ENCODE measurements around the gene TM4SF18. TPM values are rescaled to one million over a fixed set of nuclear protein-coding genes. Genes with fewer than 3 reads are reported as not detected.
"Not testable (repeated sequence)": the region's sequence is repeated elsewhere in the genome, so short reads cannot be mapped to it uniquely, and the experiment has no call there.

Gene TM4SF18
- 0.08 and 0.39 TPM in 2 replicates for total RNA-seq (2014; rRNA removed; shearing (Covaris generic))

GRCh38 chr3:149333176-149333859 is at the start of gene TM4SF18:
Gene TM4SF18 (minus strand): TSS chr3:149333636. CDS start chr3:149333382, 254 bp downstream.
- no peak for DNase-seq (ENCODE audit: low spot score)

GRCh38 chr3:149382518-149382917 is 49.1 kb upstream of the TM4SF18 start:
- no peak for DNase-seq (ENCODE audit: low spot score)

- DNase-seq (ENCODE audit: low spot score), result no peak
Observed at GRCh38 chr3:149382101-149382467, 48.6 kb upstream of the TM4SF18 start.

- no peak for DNase-seq (ENCODE audit: low spot score)
Observed at GRCh38 chr3:149381173-149382100, 48.0 kb upstream of the TM4SF18 start.

- DNase-seq (ENCODE audit: low spot score), result not testable (repeated sequence)
Observed at GRCh38 chr3:149380220-149380619, 46.8 kb upstream of the TM4SF18 start.

GRCh38 chr3:149378478-149379309 is 45.3 kb upstream of the TM4SF18 start:
- DNase-seq (ENCODE audit: low spot score), result no peak

- DNase-seq (ENCODE audit: low spot score), result peak; percentile 92
Observed at GRCh38 chr3:149377408-149378364, 44.2 kb upstream of the TM4SF18 start, which contains the start of gene TM4SF1. Gene TM4SF1 (minus strand): TSS chr3:149377649. CDS start chr3:149377547, 102 bp downstream.

- DNase-seq (ENCODE audit: low spot score), result no peak
Observed at GRCh38 chr3:149376718-149377407, 43.4 kb upstream of the TM4SF18 start.

- no peak for DNase-seq (ENCODE audit: low spot score)
Observed at GRCh38 chr3:149375501-149376196, 42.2 kb upstream of the TM4SF18 start.

GRCh38 chr3:149374793-149375500 is 41.5 kb upstream of the TM4SF18 start:
- no peak for DNase-seq (ENCODE audit: low spot score)

GRCh38 chr3:149374391-149374790 is 41.0 kb upstream of the TM4SF18 start:
- no peak for DNase-seq (ENCODE audit: low spot score)

- no peak for DNase-seq (ENCODE audit: low spot score)
Observed at GRCh38 chr3:149373235-149374125, 40.0 kb upstream of the TM4SF18 start.

- no peak for DNase-seq (ENCODE audit: low spot score)
Observed at GRCh38 chr3:149371723-149372114, 38.3 kb upstream of the TM4SF18 start.

GRCh38 chr3:149371001-149371722 is 37.7 kb upstream of the TM4SF18 start:
- DNase-seq (ENCODE audit: low spot score), result no peak

- DNase-seq (ENCODE audit: low spot score), result no peak
Observed at GRCh38 chr3:149369991-149370866, 36.8 kb upstream of the TM4SF18 start.

Data from H4 (cell line).